NCI-H526 treated with DMSO at 0.1 percent for 48 hours (cell line): ENCODE data around the gene RPL7A.

Experiments
- DNase-seq: peaks from one replicate; lab custom pipeline; 2025; lab: John Stamatoyannopoulos, UW

RPL7A gene

GRCh38 chr9:133347515-133347984 is 468 bp upstream of the RPL7A start:
- DNase-seq = no peak

DNA sequence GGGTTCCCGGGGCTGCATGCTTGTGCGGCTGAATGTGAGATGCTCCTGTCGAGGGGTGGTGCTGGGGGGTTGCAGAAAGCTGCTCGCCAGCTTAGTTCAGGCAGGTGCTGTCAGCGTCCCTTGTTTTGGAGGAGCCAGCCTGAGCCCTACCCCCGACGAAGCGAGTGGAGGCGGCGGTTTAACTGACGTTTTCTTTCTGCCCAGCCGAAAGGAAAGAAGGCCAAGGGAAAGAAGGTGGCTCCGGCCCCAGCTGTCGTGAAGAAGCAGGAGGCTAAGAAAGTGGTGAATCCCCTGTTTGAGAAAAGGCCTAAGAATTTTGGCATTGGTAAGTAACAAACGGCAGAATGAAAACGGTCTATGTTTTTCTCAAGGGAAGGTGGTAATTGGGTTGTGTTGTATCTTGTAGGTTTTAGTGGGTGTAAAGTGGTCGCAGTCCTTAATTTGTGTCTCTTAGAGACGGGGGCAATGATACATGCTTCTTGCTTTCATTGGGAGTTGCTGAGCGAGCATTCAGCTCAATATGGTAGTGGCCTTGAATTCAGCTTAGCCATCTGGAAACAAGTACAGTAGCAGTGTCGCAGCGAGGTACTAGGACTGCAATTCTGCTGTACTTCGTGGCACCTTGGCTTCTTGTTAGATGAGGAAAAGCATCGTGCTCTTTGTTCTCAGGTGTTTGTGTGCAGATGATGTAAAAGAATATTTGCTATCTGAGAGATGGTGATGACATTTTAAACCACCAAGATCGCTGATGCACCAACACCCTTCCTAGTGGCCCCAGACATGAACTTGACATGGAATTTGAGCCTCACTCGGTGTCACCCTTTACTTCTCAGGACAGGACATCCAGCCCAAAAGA is 928 bp downstream of the RPL7A start:
- no peak for DNase-seq

- no peak for DNase-seq
Observed at GRCh38 chr9:133349965-133350616, 2.1 kb downstream of the RPL7A start.

DNA sequence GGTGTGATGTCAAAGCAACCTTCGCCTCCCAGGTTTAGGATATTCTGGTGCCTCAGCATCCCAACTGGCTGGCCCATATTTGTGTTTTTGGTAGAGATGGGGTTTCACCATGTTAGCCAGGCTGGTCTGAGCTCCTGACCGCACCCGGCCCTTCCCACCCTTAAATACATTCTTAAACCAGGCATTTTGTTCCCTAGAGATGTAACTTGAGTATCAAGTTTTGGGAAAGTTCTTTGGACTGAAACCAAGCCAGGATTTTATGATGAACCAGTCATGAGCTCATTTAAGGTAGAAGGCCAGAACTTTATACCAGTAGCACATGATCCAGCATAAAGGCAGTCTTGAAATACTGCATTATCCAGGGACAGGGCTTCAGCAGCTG is 3.5 kb downstream of the RPL7A start:
- no peak for DNase-seq

- DNase-seq = peak; percentile 17
Observed at GRCh38 chr9:133351908-133352634, 4.1 kb downstream of the RPL7A start.

DNA sequence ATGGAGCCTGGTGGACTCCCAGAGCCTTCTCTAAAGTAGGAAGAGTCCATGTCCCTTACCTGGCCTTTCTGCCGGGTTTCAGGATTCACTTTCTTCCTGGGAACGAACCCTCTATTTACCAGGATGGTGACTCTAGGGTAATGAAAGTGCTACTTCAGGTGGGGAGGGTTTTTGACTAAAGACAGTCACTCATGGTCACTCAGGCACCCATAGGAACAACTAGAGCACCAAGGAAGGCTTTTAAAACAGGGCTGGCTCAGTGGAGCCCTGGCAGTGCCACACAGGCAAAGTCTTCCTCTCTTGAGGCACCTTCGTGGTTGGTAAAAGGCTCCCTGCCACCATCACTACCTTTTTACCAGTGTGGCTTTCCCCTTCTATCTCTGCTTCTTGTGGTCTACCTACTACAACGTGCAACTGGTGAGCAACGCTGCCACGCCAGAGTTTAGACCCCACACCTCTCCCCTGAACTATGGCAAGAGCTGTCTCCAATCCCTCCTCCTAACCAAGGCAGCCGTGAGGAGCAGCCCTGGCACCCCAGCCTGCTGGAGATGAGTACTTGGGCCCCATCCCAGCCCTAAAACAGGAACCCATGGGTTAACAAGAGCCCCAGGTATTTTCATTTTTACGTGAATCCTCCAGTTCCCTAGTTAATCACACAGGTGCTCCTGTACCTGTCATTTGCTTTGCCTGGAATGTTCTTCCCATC is 4.8 kb downstream of the RPL7A start:
- DNase-seq = no peak

DNA sequence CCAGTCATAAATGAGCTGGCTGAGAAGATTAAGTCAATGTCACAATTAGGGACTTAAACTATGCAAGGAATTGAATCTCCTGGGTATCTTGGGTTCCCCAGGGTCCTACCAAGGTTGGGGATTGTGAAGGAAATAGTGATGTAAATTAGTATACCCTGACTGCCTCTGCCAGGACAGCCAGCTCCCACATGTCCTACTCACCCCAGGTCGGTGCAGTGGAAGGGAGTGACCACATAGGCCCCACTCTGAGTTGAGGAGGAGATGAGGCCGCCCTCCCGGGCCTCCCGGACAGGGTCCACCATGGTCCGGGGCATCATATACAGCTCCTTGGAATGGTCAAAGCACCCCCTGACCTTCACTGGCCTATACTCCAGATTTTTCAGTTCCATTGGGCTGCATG is 5.5 kb downstream of the RPL7A start:
- no peak for DNase-seq

- DNase-seq = no peak
Observed at GRCh38 chr9:133354766-133355165, 6.7 kb downstream of the RPL7A start.

DNA sequence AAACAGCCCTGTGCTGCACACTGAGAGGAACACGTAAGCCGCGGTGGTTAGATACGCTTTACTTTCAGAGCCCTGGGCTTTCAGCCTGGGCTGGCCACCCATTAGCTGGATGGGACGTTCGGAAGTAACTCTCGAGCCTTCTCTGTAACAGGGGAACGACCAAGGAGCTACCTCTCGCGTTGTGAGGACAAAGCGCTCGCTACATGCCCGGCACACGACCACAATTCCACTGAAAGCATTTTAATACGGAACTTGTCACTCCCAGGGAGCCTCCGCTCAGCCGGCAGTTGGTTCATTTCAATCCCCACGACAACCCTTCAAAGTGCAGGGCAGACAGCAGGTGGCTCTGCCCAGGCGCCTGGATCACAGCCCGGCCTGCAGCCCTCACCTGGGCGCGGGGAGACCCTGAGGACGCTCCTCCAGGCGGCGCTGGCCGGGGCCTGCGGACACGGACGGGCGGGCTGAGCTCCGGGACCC is 7.9 kb downstream of the RPL7A start:
- no peak for DNase-seq

- peak; percentile 51 for DNase-seq
Observed at GRCh38 chr9:133356391-133357091, 8.5 kb downstream of the RPL7A start, which contains the start of the genes SURF1 and SURF2. Gene SURF1, minus strand, starts transcription at chr9:133356487. Its CDS starts 34 bp downstream, at chr9:133356453. Gene SURF2, plus strand, starts transcription at chr9:133356550. Its CDS starts 43 bp downstream, at chr9:133356593.

- DNase-seq = no peak
Observed at GRCh38 chr9:133357656-133358055, 9.6 kb downstream of the RPL7A start.

DNA sequence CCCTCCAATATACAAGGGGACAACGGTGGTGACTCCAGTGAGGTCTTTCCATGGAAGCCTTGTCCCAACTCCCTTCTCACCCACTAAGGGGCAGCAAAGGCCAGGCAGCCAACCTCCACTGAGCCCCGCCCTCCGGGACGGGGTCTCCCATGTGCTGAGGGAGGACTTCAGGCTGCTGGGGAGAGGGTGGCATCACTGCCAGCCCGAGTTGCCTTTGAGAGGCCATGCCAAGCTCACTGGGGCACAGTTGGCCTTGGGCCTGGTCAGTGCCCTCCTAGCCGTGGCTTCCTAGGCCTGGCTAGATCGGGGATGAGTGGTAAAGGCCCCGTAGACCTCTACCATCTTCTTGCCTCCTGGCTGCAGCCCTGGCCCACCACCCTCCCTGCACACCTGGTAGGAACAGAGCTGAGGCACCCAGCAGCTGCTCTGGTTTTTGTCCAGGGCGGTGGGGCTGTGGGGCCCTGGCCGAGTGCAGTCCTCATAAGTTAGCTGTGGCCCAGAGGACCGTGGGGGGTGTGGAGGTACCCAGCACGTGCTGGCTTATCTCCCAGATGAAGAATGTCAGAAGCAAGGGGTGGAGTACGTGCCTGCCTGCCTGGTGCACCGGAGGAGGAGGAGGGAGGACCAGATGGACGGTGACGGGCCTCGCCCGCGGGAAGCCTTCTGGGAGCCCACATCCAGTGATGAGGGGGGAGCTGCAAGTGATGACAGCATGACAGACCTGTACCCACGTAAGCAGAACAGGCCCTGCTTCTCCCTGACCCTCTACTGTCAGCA is 11.6 kb downstream of the RPL7A start:
- no peak for DNase-seq

- DNase-seq = no peak
Observed at GRCh38 chr9:133360400-133361393, 12.7 kb downstream of the RPL7A start.

DNA sequence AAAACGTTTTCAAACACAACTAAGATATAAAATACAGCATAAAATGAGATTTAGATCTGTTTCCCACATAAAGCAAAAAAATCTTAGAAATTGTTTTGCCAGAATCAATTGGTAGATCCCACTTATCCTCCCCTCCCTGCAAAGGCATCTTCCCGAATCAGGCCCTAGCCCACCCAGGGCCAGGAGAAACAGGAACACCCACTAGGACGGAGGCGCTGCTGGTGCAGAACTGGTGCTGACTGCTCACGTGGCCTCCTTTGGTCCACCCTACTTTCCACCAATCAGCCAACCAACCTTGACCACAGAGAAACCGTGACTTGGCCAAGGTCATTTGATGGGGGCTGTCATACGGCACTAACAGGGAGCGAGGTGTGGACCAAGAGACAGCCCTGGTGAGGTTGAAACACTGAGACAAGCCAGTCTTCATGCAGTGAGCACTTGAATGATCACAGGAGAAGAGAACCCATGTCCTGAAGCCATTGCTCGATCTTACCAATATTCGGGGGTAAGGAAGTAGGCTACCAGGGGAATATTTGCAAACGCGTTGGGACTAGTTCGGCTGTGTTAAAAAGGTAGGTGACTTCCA is 13.6 kb downstream of the RPL7A start:
- no peak for DNase-seq

- DNase-seq = no peak
Observed at GRCh38 chr9:133362359-133363044, 14.5 kb downstream of the RPL7A start.

GRCh38 chr9:133366435-133366834 is 18.4 kb downstream of the RPL7A start:
- no peak for DNase-seq

GRCh38 chr9:133367221-133367620 is 19.2 kb downstream of the RPL7A start:
- no peak for DNase-seq

DNA sequence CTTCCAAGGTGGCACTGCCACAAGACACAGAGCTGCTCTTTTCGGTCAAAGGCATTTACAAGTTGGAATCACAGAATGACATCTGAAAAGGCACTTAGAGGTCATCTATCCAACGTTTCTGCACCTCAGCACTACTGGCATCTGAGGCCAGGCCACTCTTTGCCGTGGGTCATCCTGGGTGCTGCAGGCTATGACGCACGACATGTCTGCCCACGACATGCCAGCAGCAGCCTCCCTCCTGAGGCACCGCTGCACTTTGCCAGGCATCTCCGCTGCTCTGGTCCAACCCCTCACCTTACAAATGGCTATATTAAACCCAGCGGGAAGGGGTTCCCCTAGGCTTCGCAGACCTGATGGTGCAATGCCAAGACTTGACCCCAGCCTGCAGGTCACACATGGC is 19.8 kb downstream of the RPL7A start:
- DNase-seq = no peak
